Tibial nerve (tissue), 4 donors: ENCODE measurements around the gene ALDH1A3. TPM values are rescaled to one million over a fixed set of nuclear protein-coding genes. Genes with fewer than 3 reads are reported as not detected.
A peak's percentile ranks its signal among the peaks of the same experiment; 100 is the strongest.

Experiments
- DNase-seq, 2 donors: peaks; one replicate each; pipeline ENCODE4 v3.0.0-alpha.2; 2019; ENCODE audit warnings: low spot score in 2 of 2
- H3K27ac ChIP-seq, 4 donors: fragments of 200-600 bp; sonication (generic) in 3 of 4; one replicate each; pipeline ENCODE4 v1.5.1; 2017 to 2019; ENCODE audit warnings: mild to moderate bottlenecking in 1 of 4
- H3K27me3 ChIP-seq, 2 donors: fragments of 200-600 bp; sonication (generic) in 1 of 2; one replicate each; pipeline versions ENCODE4 v1.5.1 to v1.6.0; 2017 to 2019
- H3K36me3 ChIP-seq, 3 donors: fragments of 200-600 bp; sonication (generic); one replicate each; pipeline ENCODE4 v1.5.1; 2018 to 2019
- H3K4me1 ChIP-seq, 4 donors: fragments of 200-600 bp; sonication (generic) in 3 of 4; one replicate each; pipeline ENCODE4 v1.5.1; 2017 to 2019
- H3K4me3 ChIP-seq, 4 donors: fragments of 200-600 bp; sonication (generic) in 3 of 4; one replicate each; pipeline ENCODE4 v1.5.1; 2017 to 2019; ENCODE audit warnings: mild to moderate bottlenecking in 1 of 4, moderate library complexity in 1 of 4
- H3K9me3 ChIP-seq, 4 donors: fragments of 200-600 bp; sonication (generic) in 3 of 4; one replicate each; pipeline ENCODE4 v1.5.1; 2017 to 2019
- CTCF ChIP-seq, 5 experiments: fragments of 200-600 bp in 3 of 5; fragments of 450-650 bp in 2 of 5; sonication (generic) in 3 of 5; IDR thresholded peaks; one replicate each; pipeline ENCODE4 v1.5.1; 2016 to 2019; ENCODE audit warnings: antibody characterized with exemption in 5 of 5, mild to moderate bottlenecking in 3 of 5, moderate library complexity in 2 of 5
- EP300 ChIP-seq, 2 donors: sonication (generic); formaldehyde crosslinking; IDR thresholded peaks; one replicate each; pipeline ENCODE4 v1.6.1; 2017; ENCODE audit warnings: antibody characterized with exemption in 2 of 2, mild to moderate bottlenecking in 1 of 2
- POLR2A ChIP-seq, 2 donors: fragments of 450-650 bp; IDR thresholded peaks; one replicate each; pipeline ENCODE4 v1.6.1; 2017; ENCODE audit warnings: antibody characterized with exemption in 2 of 2, mild to moderate bottlenecking in 2 of 2, moderate library complexity in 2 of 2
- WGBS, 2 donors: methylation state at CpG; one replicate each; pipeline ENCODE4 v1.1.5; 2018; 5-methylcytosine and 5-hydroxymethylcytosine counted together
- total RNA-seq, 4 donors: library from RNA; depleted of rRNA; stranded (reverse); fragments of >200 nt; gene quantifications; one replicate each; pipeline ENCODE4 v1.1.0, GENCODE V29; 2016

Gene ALDH1A3
- total RNA-seq, 4 donors from 2014 or later: 30.6 to 69.6 (median 36.1) TPM

GRCh38 chr15:100887211-100887913, 7.7 kb downstream of the ALDH1A3 start:
- 90 to 91% methylated on average over 22 of the region's 22 CpGs for WGBS, 2 donors
- Histone ChIP-seq H3K27me3 (no peaks in the 10 kb centered on the region), H3K27ac (no peak overlapping the region), H3K4me1 (peaks cover 0 to 18% (median 7%) of the 10 kb centered on the region in 4 donors), H3K36me3 (no peaks in the 10 kb centered on the region), H3K4me3 (no peak overlapping the region), H3K9me3 (no peaks in the 10 kb centered on the region)
- no peak for DNase-seq
- no peak for TF ChIP-seq CTCF (IDR thresholded peaks at IDR 0.05)
- no peak for TF ChIP-seq EP300 (IDR thresholded peaks at IDR 0.05)
- TF ChIP-seq POLR2A (IDR thresholded peaks at IDR 0.05): no peak

GRCh38 chr15:100889385-100890050, 9.9 kb downstream of the ALDH1A3 start:
- Histone ChIP-seq H3K27me3 (no peaks in the 10 kb centered on the region), H3K27ac (peak overlapping the region in 2 of 4 donors; percentile 62 to 70), H3K9me3 (no peaks in the 10 kb centered on the region), H3K4me3 (no peak overlapping the region), H3K4me1 (peaks cover 0 to 18% (median 7%) of the 10 kb centered on the region in 4 donors), H3K36me3 (peaks cover 0 to 4% (median 0%) of the 10 kb centered on the region in 3 donors)
- TF ChIP-seq CTCF (IDR thresholded peaks at IDR 0.05) (no peak), POLR2A (IDR thresholded peaks at IDR 0.05) (no peak), EP300 (IDR thresholded peaks at IDR 0.05) (peak in 1 of 2 donors; percentile 23)
- peak; percentile 39 to 53 for DNase-seq
- 31 to 35% methylated on average over 20 of the region's 20 CpGs for WGBS, 2 donors

GRCh38 chr15:100890051-100890720, 10.6 kb downstream of the ALDH1A3 start:
- no peak for TF ChIP-seq CTCF (IDR thresholded peaks at IDR 0.05)
- no peak for TF ChIP-seq EP300 (IDR thresholded peaks at IDR 0.05)
- no peak for TF ChIP-seq POLR2A (IDR thresholded peaks at IDR 0.05)
- no peaks in the 10 kb centered on the region for H3K9me3 ChIP-seq
- no peak overlapping the region for H3K4me3 ChIP-seq
- peaks cover 0 to 18% (median 7%) of the 10 kb centered on the region in 4 donors for H3K4me1 ChIP-seq
- H3K27ac ChIP-seq: peak overlapping the region in 2 of 4 donors; percentile 62 to 70
- 80 to 84% methylated on average over 10 of the region's 10 CpGs for WGBS, 2 donors
- DNase-seq: no peak
- no peaks in the 10 kb centered on the region for H3K27me3 ChIP-seq
- H3K36me3 ChIP-seq: peaks cover 0 to 4% (median 0%) of the 10 kb centered on the region in 3 donors

- 85 to 90% methylated on average over 6 of the region's 6 CpGs for WGBS, 2 donors
Measured at GRCh38 chr15:100890850-100891249, 11.2 kb downstream of the ALDH1A3 start.

More at GRCh38 chr15:100890850-100891249, 11.2 kb downstream of the ALDH1A3 start:
- peak overlapping the region in 1 of 4 donors; percentile 23 for H3K27ac ChIP-seq
- no peak overlapping the region for H3K4me3 ChIP-seq
- H3K4me1 ChIP-seq: peaks cover 0 to 18% (median 7%) of the 10 kb centered on the region in 4 donors
- no peaks in the 10 kb centered on the region for H3K9me3 ChIP-seq
- H3K36me3 ChIP-seq: peaks cover 0 to 4% (median 0%) of the 10 kb centered on the region in 3 donors
- no peaks in the 10 kb centered on the region for H3K27me3 ChIP-seq
- no peak for DNase-seq
- TF ChIP-seq EP300 (IDR thresholded peaks at IDR 0.05) (no peak), CTCF (IDR thresholded peaks at IDR 0.05) (no peak), POLR2A (IDR thresholded peaks at IDR 0.05) (no peak)
